H9 (cell line): ENCODE measurements around the gene MGMT. TPM values are rescaled to one million over a fixed set of nuclear protein-coding genes. Genes with fewer than 3 reads are reported as not detected.
A peak's percentile ranks its signal among the peaks of the same experiment; 100 is the strongest.

Source experiments
- DNase-seq: peaks from one replicate; pipeline ENCODE4 v3.0.0-alpha.2; 2017
- H2AFZ ChIP-seq: one replicate; pipeline ENCODE4 v1.6.1; 2013; ENCODE audit warnings: mild to moderate bottlenecking, low read length, control low read depth, moderate library complexity
- H2AK5ac ChIP-seq: 2 replicates; pipeline ENCODE4 v1.6.1; 2013; ENCODE audit warnings: low read length, control low read depth, mixed read lengths; ENCODE audit not compliant: insufficient read length
- H2BK120ac ChIP-seq: one replicate; pipeline ENCODE4 v1.6.1; 2013; ENCODE audit warnings: low read depth, mild to moderate bottlenecking, low read length, control low read depth, inconsistent platforms; ENCODE audit not compliant: poor library complexity, severe bottlenecking
- H2BK12ac ChIP-seq: 2 replicates; pipeline ENCODE4 v1.6.1; 2013; ENCODE audit warnings: low read length, control low read depth, mixed read lengths, low read depth; ENCODE audit not compliant: insufficient read length
- H2BK15ac ChIP-seq: 2 replicates; pipeline ENCODE4 v1.6.1; 2013; ENCODE audit warnings: low read depth, low read length, control low read depth
- H2BK20ac ChIP-seq: one replicate; pipeline ENCODE4 v1.6.1; 2013; ENCODE audit warnings: low read depth, mild to moderate bottlenecking, low read length, control low read depth, inconsistent platforms; ENCODE audit not compliant: poor library complexity, severe bottlenecking
- H2BK5ac ChIP-seq: 2 replicates; pipeline ENCODE4 v1.6.1; 2013; ENCODE audit warnings: low read length, control low read depth, mixed read lengths; ENCODE audit not compliant: insufficient read length
- H3K14ac ChIP-seq: 2 replicates; pipeline ENCODE4 v1.6.1; 2013; ENCODE audit warnings: low read length, control low read depth; ENCODE audit not compliant: insufficient read depth
- H3K18ac ChIP-seq: 2 replicates; pipeline ENCODE4 v1.6.1; 2013; ENCODE audit warnings: low read depth, mild to moderate bottlenecking, mixed read lengths, low read length, control low read depth; ENCODE audit not compliant: insufficient read length
- H3K23ac ChIP-seq: 2 replicates; pipeline ENCODE4 v1.6.1; 2013; ENCODE audit warnings: low read length, control low read depth, mixed read lengths, low read depth; ENCODE audit not compliant: insufficient read length
- H3K23me2 ChIP-seq: 2 replicates; pipeline ENCODE4 v1.6.1; 2013; ENCODE audit warnings: low read depth, mild to moderate bottlenecking, mixed read lengths, low read length, control low read depth; ENCODE audit not compliant: insufficient read length, poor library complexity, severe bottlenecking
- H3K27ac ChIP-seq: 2 replicates; pipeline ENCODE4 v1.5.1; 2013; ENCODE audit warnings: low read length, control low read depth, mixed read lengths, low read depth; ENCODE audit not compliant: insufficient read length
- H3K27me3 ChIP-seq: 2 replicates; pipeline ENCODE4 v1.6.1; 2013; ENCODE audit warnings: low read length, control low read depth, inconsistent platforms; ENCODE audit not compliant: insufficient read depth
- H3K4ac ChIP-seq: 2 replicates; pipeline ENCODE4 v1.6.1; 2013; ENCODE audit warnings: low read depth, mild to moderate bottlenecking, control low read depth, inconsistent platforms, low read length, moderate library complexity
- H3K4me1 ChIP-seq: 2 replicates; pipeline ENCODE4 v1.6.1; 2013; ENCODE audit warnings: low read length, control low read depth, inconsistent platforms; ENCODE audit not compliant: insufficient read depth
- H3K4me2 ChIP-seq: 2 replicates; pipeline ENCODE4 v1.6.1; 2013; ENCODE audit warnings: low read length, control low read depth, mixed read lengths; ENCODE audit not compliant: insufficient read length, insufficient read depth
- H3K56ac ChIP-seq: 2 replicates; pipeline ENCODE4 v1.6.1; 2013; ENCODE audit warnings: low read depth, mild to moderate bottlenecking, mixed read lengths, low read length, control low read depth; ENCODE audit not compliant: insufficient read length
- H3K79me1 ChIP-seq: 2 replicates; pipeline ENCODE4 v1.6.1; 2013; ENCODE audit warnings: low read depth, mild to moderate bottlenecking, moderate library complexity, low read length, control low read depth, inconsistent platforms; ENCODE audit not compliant: insufficient read depth, poor library complexity, severe bottlenecking
- H3K79me2 ChIP-seq: 2 replicates; pipeline ENCODE4 v1.6.1; 2013; ENCODE audit warnings: low read length, control low read depth, inconsistent platforms; ENCODE audit not compliant: insufficient read depth
- H3K9ac ChIP-seq: 2 replicates; pipeline ENCODE4 v1.6.1; 2013; ENCODE audit warnings: low read length, control low read depth, mixed read lengths; ENCODE audit not compliant: insufficient read length; ENCODE audit errors: extremely low read depth
- H3K9me3 ChIP-seq: one replicate; pipeline ENCODE4 v1.6.1; 2013; ENCODE audit warnings: low read depth, low read length, inconsistent platforms; ENCODE audit not compliant: control insufficient read depth
- H3T11ph ChIP-seq: one replicate; pipeline ENCODE4 v1.6.1; 2013; ENCODE audit warnings: mild to moderate bottlenecking, low read length, control low read depth, inconsistent platforms
- H4K20me1 ChIP-seq: one replicate; pipeline ENCODE4 v1.6.1; 2013; ENCODE audit not compliant: control insufficient read depth, insufficient read length, insufficient read depth
- H4K5ac ChIP-seq: 2 replicates; pipeline ENCODE4 v1.6.1; 2013; ENCODE audit warnings: low read depth, mild to moderate bottlenecking, mixed read lengths, low read length, control low read depth; ENCODE audit not compliant: insufficient read length
- H4K8ac ChIP-seq: replicated peaks from 2 replicates; pipeline ENCODE4 v1.6.1; 2013; ENCODE audit warnings: low read length, control low read depth, mixed read lengths, low read depth; ENCODE audit not compliant: insufficient read length
- H4K91ac ChIP-seq: 2 replicates; pipeline ENCODE4 v1.6.1; 2013; ENCODE audit warnings: low read depth, mild to moderate bottlenecking, moderate library complexity, mixed read lengths, low read length, control low read depth; ENCODE audit not compliant: insufficient read length
- H3K27ac Mint-ChIP-seq, 3 experiments: 2 replicates in 2 of 3; 3 replicates in 1 of 3; pipeline ENCODE4 v1.8.0; 2020 to 2021; ENCODE audit warnings: mixed read lengths in 3 of 3, mild to moderate bottlenecking in 1 of 3, moderate library complexity in 1 of 3
- H3K27me3 Mint-ChIP-seq: 2 replicates; pipeline ENCODE4 v1.8.0; 2021; ENCODE audit warnings: low read depth, mild to moderate bottlenecking, moderate library complexity, mixed read lengths
- H3K36me3 Mint-ChIP-seq, 3 experiments: 2 replicates in 2 of 3; 3 replicates in 1 of 3; pipeline ENCODE4 v1.8.0; 2020 to 2021; ENCODE audit warnings: low read depth in 3 of 3, mixed read lengths in 3 of 3; ENCODE audit not compliant: insufficient read depth in 1 of 3
- H3K4me1 Mint-ChIP-seq, 2 experiments: 2 replicates each; pipeline ENCODE4 v1.8.0; 2020; ENCODE audit warnings: mixed read lengths in 2 of 2
- H3K4me3 Mint-ChIP-seq, 2 experiments: 2 replicates in 1 of 2; 3 replicates in 1 of 2; pipeline ENCODE4 v1.8.0; 2020 to 2021; ENCODE audit warnings: mild to moderate bottlenecking in 2 of 2, mixed read lengths in 2 of 2, moderate library complexity in 1 of 2
- H3K9me3 Mint-ChIP-seq, 2 experiments: 2 replicates in 1 of 2; 3 replicates in 1 of 2; pipeline ENCODE4 v1.8.0; 2020; ENCODE audit warnings: mild to moderate bottlenecking in 2 of 2, mixed read lengths in 2 of 2, moderate library complexity in 1 of 2
- WGBS: extraction: QIAGEN DNeasy Blood & Tissue Kit; methylation state at CpG from one replicate; pipeline ENCODE4 v1.1.7; 2013; ENCODE audit warnings: missing lambda C conversion rate, low lambda C conversion rate, mixed read lengths; ENCODE audit not compliant: insufficient read length; ENCODE audit errors: extremely low coverage; 5-methylcytosine and 5-hydroxymethylcytosine counted together
- total RNA-seq: library from RNA; stranded (reverse); gene quantifications from 2 replicates; pipeline ENCODE4 v1.2.1, GENCODE V29; 2021
- TF ChIP-seq, protein P1 (sequence below): fragments of 200-600 bp; sonication (generic); conservative IDR thresholded peaks from 3 replicates; pipeline ENCODE4 v1.8.0; 2021; ENCODE audit warnings: antibody characterized with exemption, mild to moderate bottlenecking

MGMT gene
- total RNA-seq, 1 experiment from 2014 or later, result 18.4 TPM

- Mint-ChIP-seq H3K4me3 (no peak overlapping the region), H3K9me3 (peaks cover 10 to 11% of the 10 kb centered on the region in 2 experiments), H3K36me3 (peaks cover 7 to 15% (median 11%) of the 10 kb centered on the region in 3 experiments), H3K27ac (no peak overlapping the region), H3K27me3 (no peaks in the 10 kb centered on the region), H3K4me1 (peaks cover 0 to 5% of the 10 kb centered on the region in 2 experiments; a peak in 2 of 4 replicates)
- H3K4me2 ChIP-seq, result no peak overlapping the region
- DNase-seq, result peak; percentile 8
- WGBS, result no CpG with 5 or more reads among the region's 7 CpGs
- H3K27ac ChIP-seq, result no peak overlapping the region
- no peak overlapping the region for H2BK15ac ChIP-seq
- H4K5ac ChIP-seq, result no peak overlapping the region
- H3K79me2 ChIP-seq, result no peaks in the 10 kb centered on the region
- H3K4ac ChIP-seq, result no peak overlapping the region
- H3K9me3 ChIP-seq, result no peaks in the 10 kb centered on the region
- H2AFZ ChIP-seq, result no peak overlapping the region
- H4K20me1 ChIP-seq, result no peaks in the 10 kb centered on the region
- no peaks in the 10 kb centered on the region for H3K27me3 ChIP-seq
- no peak overlapping the region for H4K91ac ChIP-seq
- no peak overlapping the region for H2BK20ac ChIP-seq
- H2BK5ac ChIP-seq, result no peak overlapping the region
- no peaks in the 10 kb centered on the region for H3K4me1 ChIP-seq
- no peaks in the 10 kb centered on the region for H3K23me2 ChIP-seq
- TF ChIP-seq, protein P1, sequence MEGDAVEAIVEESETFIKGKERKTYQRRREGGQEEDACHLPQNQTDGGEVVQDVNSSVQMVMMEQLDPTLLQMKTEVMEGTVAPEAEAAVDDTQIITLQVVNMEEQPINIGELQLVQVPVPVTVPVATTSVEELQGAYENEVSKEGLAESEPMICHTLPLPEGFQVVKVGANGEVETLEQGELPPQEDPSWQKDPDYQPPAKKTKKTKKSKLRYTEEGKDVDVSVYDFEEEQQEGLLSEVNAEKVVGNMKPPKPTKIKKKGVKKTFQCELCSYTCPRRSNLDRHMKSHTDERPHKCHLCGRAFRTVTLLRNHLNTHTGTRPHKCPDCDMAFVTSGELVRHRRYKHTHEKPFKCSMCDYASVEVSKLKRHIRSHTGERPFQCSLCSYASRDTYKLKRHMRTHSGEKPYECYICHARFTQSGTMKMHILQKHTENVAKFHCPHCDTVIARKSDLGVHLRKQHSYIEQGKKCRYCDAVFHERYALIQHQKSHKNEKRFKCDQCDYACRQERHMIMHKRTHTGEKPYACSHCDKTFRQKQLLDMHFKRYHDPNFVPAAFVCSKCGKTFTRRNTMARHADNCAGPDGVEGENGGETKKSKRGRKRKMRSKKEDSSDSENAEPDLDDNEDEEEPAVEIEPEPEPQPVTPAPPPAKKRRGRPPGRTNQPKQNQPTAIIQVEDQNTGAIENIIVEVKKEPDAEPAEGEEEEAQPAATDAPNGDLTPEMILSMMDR, result no peak
- no peak overlapping the region for H2BK120ac ChIP-seq
- H4K8ac ChIP-seq, result no peak overlapping the region
- H3K9ac ChIP-seq, result no peak overlapping the region
- no peak overlapping the region for H2AK5ac ChIP-seq
- H3K14ac ChIP-seq, result no peak overlapping the region
- no peak overlapping the region for H2BK12ac ChIP-seq
- H3K23ac ChIP-seq, result no peak overlapping the region
- no peaks in the 10 kb centered on the region for H3K79me1 ChIP-seq
- no peak overlapping the region for H3T11ph ChIP-seq
- H3K56ac ChIP-seq, result no peak overlapping the region
- H3K18ac ChIP-seq, result no peak overlapping the region
These were observed 276.7 kb downstream of the MGMT start for GRCh38 chr10:129743738-129744133.
